CD4-positive, alpha-beta T cell treated with Interleukin-6 at 100 ng/mL for 8 hours (primary cell): Measurements from ENCODE around the gene EPB41L2.

Source experiments
- DNase-seq: peaks from one replicate; pipeline ENCODE4 v3.0.0-alpha.2; 2020; ENCODE audit warnings: mixed read lengths, low spot score

EPB41L2 gene

DNA sequence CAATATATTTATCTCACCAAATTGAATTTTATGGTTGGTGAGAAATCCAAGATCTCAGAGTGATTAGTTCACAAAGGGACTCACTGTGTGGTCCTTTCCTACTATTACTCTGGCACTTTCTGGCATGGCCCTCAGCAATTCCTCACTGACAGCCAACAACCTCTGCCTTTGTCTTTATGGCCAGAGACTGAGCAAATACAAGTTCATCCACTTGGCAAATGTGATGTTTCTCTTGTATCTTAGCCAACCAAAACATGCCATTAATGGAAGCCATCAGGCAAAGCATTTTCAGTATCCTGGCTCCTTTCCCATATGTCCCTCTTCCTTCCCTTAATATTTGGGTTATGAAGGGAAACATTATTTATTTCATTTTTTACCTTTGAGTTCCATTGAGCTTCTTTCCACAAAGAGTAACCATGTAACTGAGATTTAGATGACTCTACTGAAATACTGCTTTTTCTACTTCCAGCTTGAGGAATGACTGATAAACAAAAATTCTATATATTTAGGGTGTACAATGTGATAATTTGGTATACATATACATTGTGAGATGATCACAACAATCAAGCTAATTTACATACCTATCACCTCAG, 266.6 kb downstream of the EPB41L2 start:
- no peak for DNase-seq

DNA sequence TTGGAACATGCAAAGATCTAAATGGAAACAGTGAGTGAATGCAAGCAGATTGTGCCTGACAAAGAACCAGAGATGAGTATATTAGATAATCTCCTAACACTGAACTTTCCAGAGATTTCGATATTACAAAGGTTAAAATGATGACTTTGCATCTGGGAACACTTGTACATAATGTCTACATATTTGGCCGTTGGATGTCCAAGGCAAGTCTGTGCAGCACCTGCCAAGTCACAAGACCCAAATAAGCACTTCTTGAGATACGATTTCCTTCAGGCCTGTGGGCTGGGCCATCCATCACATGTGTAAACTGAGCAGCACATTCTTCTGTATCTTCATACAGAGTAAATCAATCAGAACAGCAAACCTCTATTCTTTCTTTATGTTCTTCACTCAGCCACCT, 268.3 kb downstream of the EPB41L2 start:
- no peak for DNase-seq

DNA sequence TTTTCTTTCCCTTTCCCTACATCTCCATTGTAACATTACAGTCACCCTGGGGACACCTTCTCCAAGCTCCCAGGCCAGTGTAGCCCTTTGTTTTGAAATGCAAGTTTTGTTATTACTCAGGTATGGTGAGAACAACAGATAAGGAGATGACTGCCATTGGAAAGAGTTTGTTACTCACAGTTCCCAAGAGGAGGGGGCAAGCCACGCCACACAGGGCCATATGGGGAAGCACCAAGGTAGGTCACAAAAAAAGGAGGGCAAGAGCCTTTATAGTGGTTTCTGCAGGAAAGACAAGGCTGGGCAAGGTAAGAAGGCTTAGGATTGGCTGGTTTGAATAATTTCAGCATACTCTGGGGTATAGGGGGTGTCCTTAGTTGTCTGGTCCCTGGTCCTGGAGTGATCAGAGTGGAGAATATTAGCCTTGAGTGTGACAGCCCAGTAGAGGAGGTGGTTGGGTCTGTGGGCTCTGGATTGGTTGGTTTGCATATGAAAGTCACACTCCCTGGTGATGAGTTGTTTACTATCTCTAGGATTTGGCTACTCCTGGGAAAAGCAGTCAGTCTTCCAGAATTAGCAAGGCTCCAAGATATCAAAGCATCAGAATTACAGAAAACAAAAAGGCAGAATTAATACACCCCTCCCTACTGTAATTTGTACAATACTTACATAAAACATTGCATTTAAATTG, 268.9 kb downstream of the EPB41L2 start:
- DNase-seq = no peak
